Head of caudate nucleus (tissue), 42 donors: ENCODE data around the gene DACH1.
A peak's percentile ranks its signal among the peaks of the same experiment; 100 is the strongest.
"Not testable (repeated sequence)": the region's sequence is repeated elsewhere in the genome, so short reads cannot be mapped to it uniquely, and the experiment has no call there.

Experiments used
- DNase-seq, 42 donors: peaks; one replicate each; pipeline versions ENCODE4 v3.0.0 to v3.0.0-alpha.2; 2020 to 2021; ENCODE audit warnings: mixed read lengths in 7 of 42
- intact Hi-C: fragments of 100-400 bp; cut with DNase I; formaldehyde crosslinking; loops from one replicate; pipeline ENCODE4 v1.15.0; 2022

Gene DACH1

DNA sequence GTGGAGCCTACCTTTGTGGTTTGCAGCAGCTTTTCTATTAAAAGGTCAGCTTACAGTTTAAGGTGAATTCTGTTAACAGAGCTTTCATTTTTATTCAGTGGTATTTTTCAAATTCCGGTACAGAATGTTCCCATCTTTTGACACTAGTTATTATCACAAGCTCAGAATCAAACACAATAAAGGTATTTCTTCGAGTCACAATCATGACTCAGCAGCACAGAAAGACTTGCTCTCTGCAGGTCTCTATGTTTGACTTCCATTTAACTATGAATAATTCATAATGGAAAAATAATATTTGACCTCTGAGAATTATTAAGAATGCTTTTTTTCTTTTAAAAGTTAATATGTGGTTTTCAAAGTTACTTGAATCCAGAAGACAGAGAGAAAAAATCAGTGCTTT lies 28.2 kb downstream of the DACH1 start:
- peak in 6 of 42 donors; percentile 3 to 42 (median 10) for DNase-seq
- intact Hi-C loops = no loop called here

- DNase-seq, intact Hi-C loops: not testable (repeated sequence)
These were observed 29.4 kb downstream of the DACH1 start for GRCh38 chr13:71837582-71837981.

DNA sequence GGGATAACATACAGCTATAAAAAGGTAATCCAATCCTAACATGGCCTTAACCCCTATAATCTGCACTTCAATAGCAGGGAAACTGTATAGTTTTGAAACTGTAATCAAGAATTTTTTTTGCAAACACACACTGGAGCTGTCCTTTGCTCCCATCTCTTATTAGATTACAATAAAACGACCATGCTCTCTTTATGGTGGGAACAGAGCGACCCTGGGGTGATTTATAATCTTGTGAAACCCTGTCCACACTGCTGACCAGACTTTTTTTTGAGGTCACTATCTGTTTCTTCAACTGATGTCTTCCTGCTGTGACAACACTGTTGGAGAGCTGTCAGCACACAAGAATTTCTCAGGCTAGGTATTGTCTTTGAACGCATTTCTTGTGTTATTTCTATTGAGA lies 35.3 kb downstream of the DACH1 start:
- DNase-seq = no peak

DNA sequence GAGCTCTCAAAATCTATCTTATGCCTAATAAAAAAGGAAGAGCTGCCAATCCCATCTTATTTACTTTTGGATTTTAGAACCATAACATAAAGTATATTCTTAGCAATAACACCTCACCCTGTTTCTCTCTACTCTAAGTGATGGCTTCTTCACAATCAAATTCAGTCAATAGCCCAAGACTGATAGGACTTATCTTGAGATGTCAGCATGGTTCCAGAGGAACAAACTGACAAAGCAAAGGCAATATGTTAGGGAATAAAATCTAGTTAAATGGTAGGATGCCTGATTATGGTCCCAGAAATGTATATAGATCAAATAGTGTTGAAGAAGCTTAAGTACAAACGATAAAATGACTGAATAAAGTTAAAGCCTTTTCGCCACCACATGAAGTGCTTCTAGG lies 36.3 kb downstream of the DACH1 start:
- intact Hi-C loops = no loop called here
- no peak for DNase-seq

More for the DNA sequence above, 35.3 kb downstream of the DACH1 start:
- intact Hi-C loops = no loop called here

GRCh38 chr13:71830323-71830722 lies 36.7 kb downstream of the DACH1 start:
- intact Hi-C loops = no loop called here

DNA sequence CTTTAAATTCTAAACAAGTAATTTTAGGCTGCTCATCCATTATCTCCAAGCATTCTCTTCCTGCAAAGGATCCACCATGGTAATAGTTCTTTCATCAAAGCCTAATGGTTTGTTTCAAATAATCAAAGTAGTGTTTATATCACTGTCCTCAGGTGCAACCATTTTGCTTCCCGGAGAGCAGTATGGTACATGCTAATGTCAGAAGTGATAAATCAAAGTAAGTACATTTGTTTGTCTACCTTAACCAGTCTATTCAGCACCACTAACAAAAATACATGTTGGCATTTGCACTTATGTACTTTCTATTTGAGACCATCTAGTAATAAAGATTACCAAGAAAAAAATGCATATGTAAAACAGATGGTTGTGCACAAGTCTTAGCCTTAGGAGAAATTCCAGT lies 37.5 kb downstream of the DACH1 start:
- intact Hi-C loops = no loop called here

More at GRCh38 chr13:71830323-71830722, 36.7 kb downstream of the DACH1 start:
- no peak for DNase-seq

DNA sequence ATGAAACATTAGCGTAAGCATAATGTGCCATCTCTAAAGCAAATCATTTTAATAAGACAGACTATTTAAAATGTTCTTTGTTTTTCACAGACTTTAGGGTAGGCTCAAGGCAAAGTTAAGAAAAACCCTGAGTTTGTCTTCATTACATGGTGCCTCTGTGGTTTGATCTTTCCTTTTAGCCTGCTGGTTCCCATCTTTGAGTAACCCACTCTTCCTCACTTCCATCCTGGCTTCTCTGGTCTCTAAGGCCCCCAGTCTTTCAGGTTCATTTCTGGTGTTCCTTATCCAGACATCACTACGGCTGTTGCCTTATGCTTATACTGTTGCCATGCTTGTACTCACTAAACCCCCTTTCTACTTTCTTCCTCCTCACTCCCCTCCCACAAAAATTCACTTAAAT lies 38.4 kb downstream of the DACH1 start:
- DNase-seq = no peak
- intact Hi-C loops = no loop called here

More for the DNA sequence above, 37.5 kb downstream of the DACH1 start:
- DNase-seq = no peak

- intact Hi-C loops = no loop called here
- DNase-seq = no peak
These were observed 38.9 kb downstream of the DACH1 start for GRCh38 chr13:71828117-71828516.

DNA sequence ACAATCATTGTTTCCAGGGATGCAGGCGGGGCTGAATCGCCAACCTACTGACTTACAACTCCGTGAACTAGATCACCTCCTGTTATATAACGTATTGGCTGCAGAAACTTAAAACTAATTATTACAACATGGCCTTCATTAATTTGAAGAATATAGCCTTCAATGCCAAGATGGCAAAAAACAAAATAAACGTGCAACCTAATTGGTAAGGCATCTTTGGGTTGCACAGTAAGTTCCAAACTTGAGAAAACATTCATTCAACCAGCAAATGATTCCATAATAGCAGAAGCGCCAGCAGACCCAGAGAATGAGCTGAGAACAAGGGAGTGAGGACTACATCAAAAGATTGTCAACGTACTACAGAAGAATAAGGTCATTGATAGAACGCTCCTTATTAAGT lies 39.8 kb downstream of the DACH1 start:
- DNase-seq = no peak
- intact Hi-C loops = no loop called here

GRCh38 chr13:71820699-71821098 lies 46.3 kb downstream of the DACH1 start:
- no peak for DNase-seq
- intact Hi-C loops = no loop called here

- no peak for DNase-seq
- intact Hi-C loops = no loop called here
These were observed 49.7 kb downstream of the DACH1 start for GRCh38 chr13:71817335-71817734.

DNA sequence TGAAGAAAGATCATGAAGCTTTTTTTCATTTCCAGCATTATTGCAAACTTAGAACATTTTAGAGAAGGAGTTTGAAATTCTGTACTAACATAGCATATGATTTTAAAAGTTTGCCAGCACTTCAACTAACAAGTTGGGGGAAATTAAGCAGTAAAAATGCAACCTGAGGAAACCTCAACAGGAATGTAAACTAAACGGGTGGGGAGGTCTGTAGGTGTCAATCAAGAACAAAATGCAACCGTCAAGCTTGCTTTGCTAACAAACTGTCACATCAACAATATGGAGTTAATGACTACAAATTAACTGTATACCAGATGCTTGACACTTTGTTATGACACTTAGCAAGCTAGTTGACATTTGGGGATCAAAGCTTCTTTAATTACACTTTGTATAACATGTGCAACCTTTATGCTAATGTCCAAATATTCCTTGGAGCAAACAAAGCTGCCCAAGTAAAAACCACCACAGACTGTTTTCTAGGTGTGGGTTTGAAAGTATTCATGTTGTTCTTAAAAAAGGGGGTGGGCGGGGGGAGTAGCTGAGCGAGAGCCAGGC lies 52.1 kb downstream of the DACH1 start:
- no peak for DNase-seq

DNA sequence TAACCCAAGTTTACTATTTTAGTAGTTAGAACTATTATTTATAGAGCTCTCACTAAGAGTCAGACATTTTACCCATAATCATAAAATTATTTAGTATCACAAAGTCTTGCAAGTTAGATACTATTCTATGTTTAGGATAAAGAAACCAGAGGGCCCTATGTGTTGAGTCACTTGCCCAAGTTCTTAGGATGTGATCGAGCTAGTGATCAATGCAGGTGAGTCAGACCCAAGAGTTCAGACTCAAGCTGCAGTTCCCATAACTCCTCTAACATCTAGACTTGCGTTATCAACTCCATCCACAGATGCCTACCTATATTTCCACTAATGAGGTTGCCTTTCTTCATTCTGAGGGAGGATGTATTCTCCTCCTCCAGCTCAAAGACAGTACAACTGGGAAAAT lies 53.8 kb downstream of the DACH1 start:
- intact Hi-C loops = no loop called here

More for the DNA sequence above, 52.1 kb downstream of the DACH1 start:
- intact Hi-C loops = no loop called here

DNA sequence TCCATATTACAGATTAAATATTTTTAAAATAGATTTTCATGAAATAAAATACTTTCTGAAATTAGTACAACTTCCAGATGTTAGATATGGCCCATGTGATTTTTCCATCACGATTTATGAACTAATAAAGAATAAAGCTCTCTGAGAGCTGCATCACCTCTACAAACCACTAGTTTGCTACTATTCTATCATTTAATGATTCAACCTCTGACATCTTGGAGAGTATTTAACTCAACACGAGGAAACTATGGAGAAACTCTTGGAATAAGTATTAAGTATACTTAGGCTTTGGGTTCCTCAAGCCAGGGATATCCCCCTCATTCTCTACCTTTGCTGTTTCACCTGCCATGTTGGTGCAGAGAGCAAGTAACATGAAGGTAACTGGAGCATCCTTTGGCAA lies 55.7 kb downstream of the DACH1 start:
- DNase-seq = no peak
- intact Hi-C loops = no loop called here

More for the DNA sequence above, 53.8 kb downstream of the DACH1 start:
- no peak for DNase-seq

GRCh38 chr13:71808708-71809107 lies 58.3 kb downstream of the DACH1 start:
- intact Hi-C loops = no loop called here
- DNase-seq = no peak

GRCh38 chr13:71806886-71807285 lies 60.1 kb downstream of the DACH1 start:
- DNase-seq = no peak
- intact Hi-C loops = no loop called here

DNA sequence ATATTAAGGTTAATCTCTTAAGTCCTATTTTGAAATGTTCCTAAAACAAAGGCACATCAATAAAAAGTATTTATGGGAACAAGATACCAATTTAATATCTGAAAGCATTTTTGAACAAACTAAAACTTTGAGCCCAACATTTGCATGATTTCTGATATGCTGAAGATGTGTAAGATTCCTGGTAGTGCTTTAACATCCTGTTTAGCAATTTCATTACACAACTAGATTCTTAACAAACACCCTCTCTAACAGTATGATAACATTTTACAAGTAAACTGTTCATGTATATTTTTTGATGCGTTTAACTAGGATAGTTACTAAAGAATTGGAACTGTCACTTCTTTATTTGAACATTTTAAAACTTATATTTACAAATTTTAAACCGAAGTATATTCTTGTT lies 63.9 kb downstream of the DACH1 start:
- intact Hi-C loops = no loop called here

GRCh38 chr13:71801781-71802180 lies 65.2 kb downstream of the DACH1 start:
- no peak for DNase-seq
- intact Hi-C loops = no loop called here

More for the DNA sequence above, 63.9 kb downstream of the DACH1 start:
- DNase-seq = no peak

GRCh38 chr13:71801165-71801760 lies 65.7 kb downstream of the DACH1 start:
- no peak for DNase-seq
- intact Hi-C loops = no loop called here

DNA sequence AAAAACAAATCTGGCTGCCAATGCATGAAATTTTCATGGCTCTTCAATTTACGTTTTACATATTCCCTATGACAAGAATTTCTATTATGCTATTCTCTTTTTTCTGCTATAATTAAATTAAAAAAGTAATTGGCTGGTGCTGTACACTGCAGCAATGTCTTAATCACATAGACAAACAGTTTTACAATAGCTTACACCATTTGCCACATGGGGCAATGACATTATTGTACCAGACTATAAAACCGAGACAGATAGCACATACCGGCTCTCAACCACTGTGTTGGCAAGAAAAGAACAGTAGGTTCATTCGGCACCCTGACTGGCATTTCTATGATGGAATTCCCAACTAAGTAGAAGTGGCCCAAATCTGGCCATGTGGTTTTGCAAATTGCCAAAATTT lies 67.7 kb downstream of the DACH1 start:
- DNase-seq = no peak
- intact Hi-C loops = no loop called here

- DNase-seq = no peak
- intact Hi-C loops = no loop called here
These were observed 68.3 kb downstream of the DACH1 start for GRCh38 chr13:71798707-71799106.
